Endothelial cell of umbilical vein (primary cell): ENCODE measurements around the gene GOLGA6A. TPM values are rescaled to one million over a fixed set of nuclear protein-coding genes. Genes with fewer than 3 reads are reported as not detected.

Experiments used
- BruUV-seq: library from RNA; stranded (reverse); fragments of 400-500 nt; replicated peaks from 2 replicates; lab custom pipeline; 2021; lab: Mats Ljungman, UMichigan
- CTCF ChIA-PET: fragments of 300-600, 350-600 bp; sonication (Branson Sonifier 250); formaldehyde crosslinking; loops from one replicate; lab custom pipeline; 2021; ENCODE audit warnings: antibody characterized with exemption, inconsistent platforms; lab: Charles Lee
- POLR2A ChIA-PET: fragments of 300-600, 350-600 bp; sonication (Branson Sonifier 250); formaldehyde crosslinking; loops from one replicate; lab custom pipeline; 2021; ENCODE audit warnings: antibody characterized with exemption, inconsistent platforms; lab: Charles Lee
- DNase-seq: peaks from one replicate; pipeline ENCODE4 v3.0.0-alpha.2; 2011; ENCODE audit warnings: low read depth, low spot score
- FAIRE-seq: peaks from 2 replicates; lab custom pipeline; 2011; peaks lifted over from hg19 to GRCh38; lab: Jason Lieb, UNC
- H2AFZ ChIP-seq: 2 replicates; pipeline ENCODE4 v1.6.0; 2012; ENCODE audit warnings: low read depth, low read length, control low read depth, inconsistent platforms
- H3K27ac ChIP-seq: 2 replicates; pipeline ENCODE4 v1.5.1; 2011; ENCODE audit warnings: low read depth, mild to moderate bottlenecking, control low read depth, low read length, moderate library complexity; ENCODE audit not compliant: insufficient read depth
- H3K27me3 ChIP-seq, 2 experiments: 2 replicates each; pipeline versions ENCODE4 v1.6.0 to v1.6.1; 2011; ENCODE audit warnings: low read length in 2 of 2, mixed read lengths in 1 of 2; ENCODE audit not compliant: control insufficient read depth in 2 of 2, insufficient read depth in 2 of 2
- H3K36me3 ChIP-seq, 2 experiments: 2 replicates in 1 of 2; 3 replicates in 1 of 2; pipeline ENCODE4 v1.5.1; 2011; ENCODE audit warnings: low read length in 2 of 2, mild to moderate bottlenecking in 1 of 2, moderate library complexity in 1 of 2; ENCODE audit not compliant: control insufficient read depth in 2 of 2, insufficient read depth in 2 of 2; ENCODE audit errors: extremely low read depth in 1 of 2
- H3K4me1 ChIP-seq: 3 replicates; pipeline ENCODE4 v1.5.1; 2011; ENCODE audit warnings: mild to moderate bottlenecking, low read length; ENCODE audit not compliant: control insufficient read depth, insufficient read depth; ENCODE audit errors: extremely low read depth
- H3K4me2 ChIP-seq: 2 replicates; pipeline ENCODE4 v1.6.1; 2011; ENCODE audit warnings: low read length, control low read depth, mixed read lengths; ENCODE audit not compliant: insufficient read depth
- H3K4me3 ChIP-seq, 3 experiments: fragments of 200-600 bp in 1 of 3; sonication (generic), shearing (Covaris generic) in 1 of 3; replicated peaks in 1 of 3; 2 replicates each; pipeline ENCODE4 v1.5.1; 2011 to 2016; ENCODE audit warnings: control low read depth in 3 of 3, low read length in 3 of 3, mild to moderate bottlenecking in 2 of 3, inconsistent platforms in 1 of 3, low read depth in 1 of 3, moderate library complexity in 1 of 3; ENCODE audit not compliant: insufficient read depth in 1 of 3
- H3K79me2 ChIP-seq: 2 replicates; pipeline ENCODE4 v1.6.0; 2012; ENCODE audit warnings: low read length, inconsistent platforms; ENCODE audit not compliant: control insufficient read depth, insufficient read depth
- H3K9ac ChIP-seq: replicated peaks from 2 replicates; pipeline ENCODE3; 2011; ENCODE audit warnings: low read length, control low read depth; ENCODE audit not compliant: insufficient read depth; ENCODE audit errors: extremely low read depth
- H3K9me1 ChIP-seq: replicated peaks from 3 replicates; pipeline ENCODE4 v1.6.0; 2011; ENCODE audit warnings: mild to moderate bottlenecking, low read length; ENCODE audit not compliant: control insufficient read depth, insufficient read depth; ENCODE audit errors: extremely low read depth
- H3K9me3 ChIP-seq: replicated peaks from 2 replicates; pipeline ENCODE4 v1.5.1; 2012; ENCODE audit warnings: low read length, inconsistent platforms; ENCODE audit not compliant: control insufficient read depth, insufficient read depth
- H4K20me1 ChIP-seq: replicated peaks from 2 replicates; pipeline ENCODE3; 2011; ENCODE audit warnings: mild to moderate bottlenecking, low read length; ENCODE audit not compliant: control insufficient read depth, insufficient read depth; ENCODE audit errors: extremely low read depth
- EZH2 ChIP-seq: IDR thresholded peaks from 2 replicates; pipeline ENCODE4 v1.6.1; 2012; ENCODE audit warnings: borderline replicate concordance, low read depth, mild to moderate bottlenecking, moderate library complexity, low read length, inconsistent platforms; ENCODE audit not compliant: severe bottlenecking
- FOS ChIP-seq: IDR thresholded peaks from 2 replicates; pipeline ENCODE4 v1.6.1; 2011; ENCODE audit warnings: mild to moderate bottlenecking, low read length, moderate library complexity, borderline replicate concordance; ENCODE audit not compliant: insufficient read depth
- GATA2 ChIP-seq: IDR thresholded peaks from 2 replicates; pipeline ENCODE4 v1.7.0; 2011; ENCODE audit warnings: low read depth, mild to moderate bottlenecking, moderate library complexity, mixed read lengths, low read length; ENCODE audit not compliant: insufficient read length, insufficient read depth
- JUN ChIP-seq: IDR thresholded peaks from 2 replicates; pipeline ENCODE4 v1.6.1; 2011; ENCODE audit warnings: borderline replicate concordance, low read depth; ENCODE audit not compliant: insufficient read length, insufficient read depth
- POLR2A ChIP-seq: IDR thresholded peaks from 2 replicates; pipeline ENCODE4 v1.6.1; 2012; ENCODE audit warnings: low read depth, mild to moderate bottlenecking, control low read depth, low read length
- POLR2AphosphoS5 ChIP-seq: IDR thresholded peaks from 2 replicates; pipeline ENCODE4 v1.6.1; 2012; ENCODE audit warnings: low read depth, mild to moderate bottlenecking, control low read depth, low read length, moderate library complexity; ENCODE audit not compliant: insufficient read depth
- dilution Hi-C: fragments of 300-500 bp; cut with MboI; formaldehyde crosslinking; loops from one replicate; pipeline ENCODE4 v1.15.0; 2019; ENCODE audit warnings: low sequenced_read_pairs; ENCODE audit not compliant: extremely low pct_ligation_motif_present
- intact Hi-C: fragments of 100-400 bp; cut with micrococcal nuclease; formaldehyde crosslinking; loops from one replicate; pipeline ENCODE4 v1.10.0; 2022
- polyA plus RNA-seq, 4 experiments: library from polyadenylated mRNA; depleted of rRNA in 3 of 4; stranded (reverse) in 3 of 4; unstranded in 1 of 4; fragments of >200 nt; gene quantifications; 2 replicates each; pipeline versions ENCODE4 v1.2.1 to v1.2.3, GENCODE V29; 2011 to 2012; ENCODE audit warnings: missing spikeins in 1 of 4
- total RNA-seq: library from RNA; stranded (reverse); gene quantifications from 2 replicates; pipeline ENCODE4 v1.2.3, GENCODE V29; 2021
- TF ChIP-seq, protein P1 (sequence below), 2 donors: IDR thresholded peaks; 1 replicate in 1 of 2; 2 replicates in 1 of 2; pipeline ENCODE4 v1.5.1; 2011; ENCODE audit warnings: low read length in 2 of 2, mild to moderate bottlenecking in 2 of 2, moderate library complexity in 2 of 2, control low read depth in 1 of 2, inconsistent platforms in 1 of 2, low read depth in 1 of 2; ENCODE audit not compliant: insufficient read depth in 1 of 2; ENCODE audit errors: extremely low read depth in 1 of 2
- TF ChIP-seq, protein P2 (sequence below): IDR thresholded peaks from 2 replicates; pipeline ENCODE4 v1.6.1; 2011; ENCODE audit not compliant: insufficient read depth, insufficient read length

GOLGA6A gene
- total and polyA plus RNA-seq, 2 donors (not counting 3 experiments of a cell fraction or from before 2014, with no cell fraction given), result not detected

DNA sequence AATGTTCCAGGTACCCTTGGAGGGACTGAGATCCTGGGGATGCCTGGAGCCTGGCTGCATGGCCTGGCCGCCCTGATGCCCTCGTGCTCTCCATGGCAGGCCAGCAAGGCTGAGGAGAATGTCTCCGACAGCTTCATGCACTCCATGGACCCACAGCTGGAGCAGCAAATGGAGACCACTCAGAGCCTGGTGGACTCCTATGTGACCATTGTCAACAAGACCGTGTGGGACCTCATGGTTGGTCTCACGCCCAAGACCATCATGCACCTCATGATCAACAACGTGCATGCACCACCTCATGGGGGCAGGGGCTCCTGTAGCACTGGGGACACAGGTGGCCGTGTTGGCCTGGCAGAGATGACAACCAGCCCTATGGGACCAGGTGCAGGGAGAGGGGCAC is 19.7 kb downstream of the GOLGA6A start:
- Histone ChIP-seq H3K27ac (no peak overlapping the region), H3K9ac (no peak overlapping the region), H4K20me1 (no peaks in the 10 kb centered on the region), H3K36me3 (no peaks in the 10 kb centered on the region), H2AFZ (no peak overlapping the region), H3K4me2 (no peak overlapping the region), H3K9me1 (no peaks in the 10 kb centered on the region), H3K4me3 (no peak overlapping the region), H3K79me2 (no peaks in the 10 kb centered on the region), H3K27me3 (peaks cover 5 to 16% of the 10 kb centered on the region in 2 experiments), H3K4me1 (no peaks in the 10 kb centered on the region), H3K9me3 (no peaks in the 10 kb centered on the region)
- POLR2A ChIA-PET, result no interaction called here
- dilution Hi-C loops, result no loop called here
- BruUV-seq, result no TSS peak
- TF ChIP-seq FOS, result no peak
- no peak for TF ChIP-seq POLR2A
- TF ChIP-seq GATA2, result no peak
- TF ChIP-seq, protein P1, sequence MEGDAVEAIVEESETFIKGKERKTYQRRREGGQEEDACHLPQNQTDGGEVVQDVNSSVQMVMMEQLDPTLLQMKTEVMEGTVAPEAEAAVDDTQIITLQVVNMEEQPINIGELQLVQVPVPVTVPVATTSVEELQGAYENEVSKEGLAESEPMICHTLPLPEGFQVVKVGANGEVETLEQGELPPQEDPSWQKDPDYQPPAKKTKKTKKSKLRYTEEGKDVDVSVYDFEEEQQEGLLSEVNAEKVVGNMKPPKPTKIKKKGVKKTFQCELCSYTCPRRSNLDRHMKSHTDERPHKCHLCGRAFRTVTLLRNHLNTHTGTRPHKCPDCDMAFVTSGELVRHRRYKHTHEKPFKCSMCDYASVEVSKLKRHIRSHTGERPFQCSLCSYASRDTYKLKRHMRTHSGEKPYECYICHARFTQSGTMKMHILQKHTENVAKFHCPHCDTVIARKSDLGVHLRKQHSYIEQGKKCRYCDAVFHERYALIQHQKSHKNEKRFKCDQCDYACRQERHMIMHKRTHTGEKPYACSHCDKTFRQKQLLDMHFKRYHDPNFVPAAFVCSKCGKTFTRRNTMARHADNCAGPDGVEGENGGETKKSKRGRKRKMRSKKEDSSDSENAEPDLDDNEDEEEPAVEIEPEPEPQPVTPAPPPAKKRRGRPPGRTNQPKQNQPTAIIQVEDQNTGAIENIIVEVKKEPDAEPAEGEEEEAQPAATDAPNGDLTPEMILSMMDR (IDR thresholded peaks at IDR 0.05; ENCODE audit: extremely low read depth in 1 of 2, insufficient read depth in 1 of 2, low read depth in 1 of 2, low read length in 2 of 2), result no peak
- no peak for TF ChIP-seq JUN
- TF ChIP-seq POLR2AphosphoS5, result no peak
- TF ChIP-seq, protein P2, sequence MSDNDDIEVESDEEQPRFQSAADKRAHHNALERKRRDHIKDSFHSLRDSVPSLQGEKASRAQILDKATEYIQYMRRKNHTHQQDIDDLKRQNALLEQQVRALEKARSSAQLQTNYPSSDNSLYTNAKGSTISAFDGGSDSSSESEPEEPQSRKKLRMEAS, result no peak
- TF ChIP-seq EZH2, result no peak
- CTCF ChIA-PET, result no interaction called here
- intact Hi-C loops, result no loop called here
- FAIRE-seq (no peak), DNase-seq (no peak)
